Liver (tissue), 9 donors: ENCODE measurements around the gene IFITM10. TPM values are rescaled to one million over a fixed set of nuclear protein-coding genes. Genes with fewer than 3 reads are reported as not detected.

ENCODE experiments used
- DNase-seq: peaks from one replicate; pipeline ENCODE4 v3.0.0-alpha.2; 2017; ENCODE audit warnings: low spot score
- H3K27ac ChIP-seq, 2 donors: one replicate each; pipeline ENCODE4 v1.7.0; 2013; ENCODE audit warnings: inconsistent platforms in 2 of 2, low read length in 2 of 2, control low read depth in 1 of 2, low read depth in 1 of 2, mild to moderate bottlenecking in 1 of 2
- H3K27me3 ChIP-seq, 4 donors: one replicate each; pipeline versions ENCODE4 v1.6.1 to v1.7.0; 2013; ENCODE audit warnings: low read length in 3 of 4, inconsistent platforms in 1 of 4, mild to moderate bottlenecking in 1 of 4, moderate library complexity in 1 of 4; ENCODE audit not compliant: control insufficient read depth in 4 of 4, insufficient read depth in 4 of 4
- H3K36me3 ChIP-seq, 4 donors: one replicate each; pipeline versions ENCODE4 v1.6.1 to v1.7.0; 2013; ENCODE audit warnings: low read length in 3 of 4, mild to moderate bottlenecking in 3 of 4, low read depth in 1 of 4, moderate library complexity in 1 of 4; ENCODE audit not compliant: control insufficient read depth in 4 of 4, insufficient read depth in 3 of 4
- H3K4me1 ChIP-seq, 4 donors: one replicate each; pipeline versions ENCODE4 v1.6.1 to v1.7.0; 2013; ENCODE audit warnings: low read length in 3 of 4, mild to moderate bottlenecking in 3 of 4, moderate library complexity in 1 of 4; ENCODE audit not compliant: control insufficient read depth in 4 of 4, insufficient read depth in 4 of 4
- H3K4me3 ChIP-seq, 3 donors: one replicate each; pipeline versions ENCODE4 v1.6.1 to v1.7.0; 2013; ENCODE audit warnings: low read length in 3 of 3, control low read depth in 1 of 3, low read depth in 1 of 3, mild to moderate bottlenecking in 1 of 3
- H3K9ac ChIP-seq, 2 donors: one replicate each; pipeline ENCODE4 v1.7.0; 2013; ENCODE audit warnings: low read length in 2 of 2, mild to moderate bottlenecking in 2 of 2, moderate library complexity in 2 of 2, control low read depth in 1 of 2, low read depth in 1 of 2
- H3K9me3 ChIP-seq, 4 donors: one replicate each; pipeline versions ENCODE4 v1.6.1 to v1.7.0; 2013; ENCODE audit warnings: low read length in 3 of 4; ENCODE audit not compliant: control insufficient read depth in 4 of 4
- ATF3 ChIP-seq: IDR thresholded peaks from 2 replicates; pipeline ENCODE4 v1.6.1; 2016; ENCODE audit warnings: antibody characterized with exemption
- CTCF ChIP-seq: fragments of 150-350 bp; IDR thresholded peaks from 2 replicates; pipeline ENCODE4 v1.5.1; 2017; ENCODE audit warnings: improper control_type of control experiment, low read depth, low read length; ENCODE audit not compliant: missing input control
- EGR1 ChIP-seq, 2 donors: IDR thresholded peaks; 2 replicates each; pipeline ENCODE4 v1.6.1; 2016 to 2018; ENCODE audit warnings: antibody characterized with exemption in 2 of 2, low read depth in 2 of 2
- FOXA1 ChIP-seq: IDR thresholded peaks from 2 replicates; pipeline ENCODE4 v1.6.1; 2016; ENCODE audit warnings: antibody characterized with exemption
- FOXA2 ChIP-seq: IDR thresholded peaks from 2 replicates; pipeline ENCODE4 v1.6.1; 2016; ENCODE audit warnings: antibody characterized with exemption
- GABPA ChIP-seq, 2 donors: IDR thresholded peaks in 1 of 2; conservative IDR thresholded peaks in 1 of 2; 2 replicates each; pipeline ENCODE4 v1.6.1; 2016; ENCODE audit warnings: antibody characterized with exemption in 2 of 2, mild to moderate bottlenecking in 1 of 2, moderate library complexity in 1 of 2
- HNF4A ChIP-seq, 2 donors: conservative IDR thresholded peaks; 2 replicates each; pipeline ENCODE4 v1.6.1; 2016; ENCODE audit warnings: antibody characterized with exemption in 2 of 2, mild to moderate bottlenecking in 2 of 2
- HNF4G ChIP-seq: IDR thresholded peaks from 2 replicates; pipeline ENCODE4 v1.6.1; 2016; ENCODE audit warnings: antibody characterized with exemption
- JUND ChIP-seq, 2 donors: IDR thresholded peaks; 2 replicates each; pipeline ENCODE4 v1.6.1; 2016; ENCODE audit warnings: antibody characterized with exemption in 2 of 2
- MAX ChIP-seq: IDR thresholded peaks from 2 replicates; pipeline ENCODE4 v1.6.1; 2016; ENCODE audit warnings: antibody characterized with exemption
- NR2F2 ChIP-seq: IDR thresholded peaks from 2 replicates; pipeline ENCODE4 v1.6.1; 2016; ENCODE audit warnings: antibody characterized with exemption
- RAD21 ChIP-seq, 2 donors: IDR thresholded peaks; 2 replicates each; pipeline ENCODE4 v1.6.1; 2016; ENCODE audit warnings: antibody characterized with exemption in 2 of 2, mild to moderate bottlenecking in 2 of 2
- REST ChIP-seq: IDR thresholded peaks from 2 replicates; pipeline ENCODE4 v1.6.1; 2016; ENCODE audit warnings: antibody characterized with exemption, mild to moderate bottlenecking
- RXRA ChIP-seq, 2 donors: IDR thresholded peaks; 2 replicates each; pipeline ENCODE4 v1.6.1; 2017 to 2018; ENCODE audit warnings: antibody characterized with exemption in 2 of 2, mild to moderate bottlenecking in 1 of 2
- SP1 ChIP-seq: IDR thresholded peaks from 2 replicates; pipeline ENCODE4 v1.6.1; 2018; ENCODE audit warnings: antibody characterized with exemption, mild to moderate bottlenecking
- TAF1 ChIP-seq: conservative IDR thresholded peaks from 2 replicates; pipeline ENCODE4 v1.6.1; 2016; ENCODE audit warnings: antibody characterized with exemption, mild to moderate bottlenecking
- YY1 ChIP-seq: IDR thresholded peaks from 2 replicates; pipeline ENCODE4 v1.6.1; 2016; ENCODE audit warnings: antibody characterized with exemption, mild to moderate bottlenecking
- ZBTB33 ChIP-seq: IDR thresholded peaks from 2 replicates; pipeline ENCODE4 v1.6.1; 2016; ENCODE audit warnings: antibody characterized with exemption
- WGBS: extraction: QIAGEN DNeasy Blood & Tissue Kit; methylation state at CpG from one replicate; pipeline ENCODE4 v1.1.7; 2013; 5-methylcytosine and 5-hydroxymethylcytosine counted together
- polyA plus RNA-seq, 2 donors: library from polyadenylated mRNA; stranded (reverse) in 1 of 2; unstranded in 1 of 2; fragments of 200-250 nt in 1 of 2; fragments of >200 nt in 1 of 2; fragmentation: Nextera tagmentation in 1 of 2; extraction: Ambion mirVana in 1 of 2; gene quantifications; one replicate each; pipeline versions ENCODE4 v1.2.1 to v1.2.3, GENCODE V29; 2013 to 2015
- total RNA-seq, 2 donors: library from RNA; depleted of rRNA; stranded (reverse); fragments of >200 nt; gene quantifications; one replicate each; pipeline ENCODE4 v1.2.3, GENCODE V29; 2014
- donor health status: healthy.
- donor health status: healthy.
- donor health status: healthy.
- donor health status: healthy.
- donor health status: healthy.

IFITM10 gene
- total and polyA plus RNA-seq, 4 donors = 0.14 to 8.5 (median 1.8) TPM

- no peak for TF ChIP-seq REST
Measured at GRCh38 chr11:1768141-1768469, 17.7 kb upstream of the IFITM10 start (continued).

GRCh38 chr11:1767399-1768140 is 17.2 kb upstream of the IFITM10 start:
- H3K27ac ChIP-seq = no peak overlapping the region
- no peak for DNase-seq
- 94% methylated on average over 19 of the region's 19 CpGs for WGBS

More at GRCh38 chr11:1767399-1768140, 17.2 kb upstream of the IFITM10 start:
- no peak overlapping the region for H3K4me3 ChIP-seq
- H3K9me3 ChIP-seq = no peaks in the 10 kb centered on the region
- H3K27me3 ChIP-seq = no peaks in the 10 kb centered on the region
- TF ChIP-seq SP1 (no peak), MAX (no peak), RXRA (IDR thresholded peaks at IDR 0.05) (no peak), FOXA2 (no peak), TAF1 (no peak), REST (no peak), JUND (IDR thresholded peaks at IDR 0.05) (no peak), ZBTB33 (no peak), GABPA (IDR thresholded peaks at IDR 0.05 in 1 of 2, conservative IDR thresholded peaks at IDR 0.05 in 1 of 2) (no peak), NR2F2 (no peak), HNF4A (conservative IDR thresholded peaks at IDR 0.05) (no peak), CTCF (no peak), EGR1 (IDR thresholded peaks at IDR 0.05; ENCODE audit: low read depth in 2 of 2) (no peak), RAD21 (IDR thresholded peaks at IDR 0.05) (no peak), ATF3 (no peak), HNF4G (no peak), YY1 (no peak), FOXA1 (no peak)
- peaks cover 0 to 15% (median 10%) of the 10 kb centered on the region in 4 donors for H3K4me1 ChIP-seq
- no peak overlapping the region for H3K9ac ChIP-seq
- H3K36me3 ChIP-seq = no peaks in the 10 kb centered on the region
